Activated CD8-positive, alpha-beta memory T cell treated with anti-CD3 and anti-CD28 coated beads, Interleukin-2, amount 50 U/mL, for 1 hour (primary cell): ENCODE results near the gene AFF3.
"Not testable (repeated sequence)": the region's sequence is repeated elsewhere in the genome, so short reads cannot be mapped to it uniquely, and the experiment has no call there.

Experiments
- DNase-seq: peaks from one replicate; pipeline ENCODE4 v3.0.0-alpha.2; 2020; ENCODE audit errors: extremely low read depth

The AFF3 gene

GRCh38 chr2:100145893-100146656 is 3.7 kb upstream of the AFF3 start:
- DNase-seq, result no peak

- no peak for DNase-seq
Measured at GRCh38 chr2:100143286-100143685, 896 bp upstream of the AFF3 start.

GRCh38 chr2:100141906-100142305 is 484 bp downstream of the AFF3 start:
- DNase-seq, result no peak

- no peak for DNase-seq
Measured at GRCh38 chr2:100140582-100140981, 1.8 kb downstream of the AFF3 start.

GRCh38 chr2:100137866-100138570 is 4.4 kb downstream of the AFF3 start:
- DNase-seq, result no peak

- no peak for DNase-seq
Measured at GRCh38 chr2:100137318-100137717, 5.1 kb downstream of the AFF3 start.

GRCh38 chr2:100136310-100136709 is 6.1 kb downstream of the AFF3 start:
- no peak for DNase-seq

- DNase-seq, result no peak
Measured at GRCh38 chr2:100135415-100135814, 7.0 kb downstream of the AFF3 start.

- no peak for DNase-seq
Measured at GRCh38 chr2:100130595-100131391, 11.6 kb downstream of the AFF3 start.

GRCh38 chr2:100126897-100127401 is 15.4 kb downstream of the AFF3 start:
- no peak for DNase-seq

- no peak for DNase-seq
Measured at GRCh38 chr2:100126201-100126600, 16.2 kb downstream of the AFF3 start.

- DNase-seq, result no peak
Measured at GRCh38 chr2:100125626-100126025, 16.8 kb downstream of the AFF3 start.

- no peak for DNase-seq
Measured at GRCh38 chr2:100124761-100125160, 17.6 kb downstream of the AFF3 start.

GRCh38 chr2:100121124-100121718 is 21.2 kb downstream of the AFF3 start:
- DNase-seq, result no peak

GRCh38 chr2:100119235-100119634 is 23.2 kb downstream of the AFF3 start:
- no peak for DNase-seq

- no peak for DNase-seq
Measured at GRCh38 chr2:100113990-100114433, 28.4 kb downstream of the AFF3 start.

GRCh38 chr2:100110614-100111000 is 31.8 kb downstream of the AFF3 start:
- DNase-seq, result no peak

- no peak for DNase-seq
Measured at GRCh38 chr2:100109986-100110613, 32.3 kb downstream of the AFF3 start.

- DNase-seq, result not testable (repeated sequence)
Measured at GRCh38 chr2:100108648-100109020, 33.8 kb downstream of the AFF3 start.

GRCh38 chr2:100107906-100108647 is 34.3 kb downstream of the AFF3 start:
- DNase-seq, result no peak

- no peak for DNase-seq
Measured at GRCh38 chr2:100107440-100107839, 35.0 kb downstream of the AFF3 start.
